GM23338 (cell line): ENCODE results near the gene ASIC5.

Experiments used
- CREB1 ChIP-seq: fragments of 250-450 bp; sonication (Bioruptor Pico); IDR thresholded peaks from 2 replicates; pipeline ENCODE4 v1.5.0; 2020; ENCODE audit warnings: low read depth, mild to moderate bottlenecking, moderate library complexity
- EZH2 ChIP-seq: fragments of 200-600 bp; sonication (generic); IDR thresholded peaks from one replicate; pipeline ENCODE4 v1.8.0; 2017; ENCODE audit warnings: antibody characterized with exemption, mild to moderate bottlenecking, low read depth; ENCODE audit not compliant: unreplicated experiment
- EZH2phosphoT487 ChIP-seq: fragments of 200-600 bp; sonication (generic); IDR thresholded peaks from one replicate; pipeline ENCODE4 v1.8.1; 2018; ENCODE audit warnings: antibody characterized with exemption; ENCODE audit not compliant: unreplicated experiment
- POLR2AphosphoS5 ChIP-seq: IDR thresholded peaks from 2 replicates; pipeline ENCODE4 v1.6.1; 2016; ENCODE audit warnings: antibody characterized with exemption, low read depth
- STAT1 ChIP-seq: IDR thresholded peaks from one replicate; pipeline ENCODE4 v1.6.1; 2016; ENCODE audit warnings: antibody characterized with exemption; ENCODE audit not compliant: unreplicated experiment
- TF ChIP-seq, protein P1 (sequence below), 2 experiments: fragments of 200-600 bp in 1 of 2; sonication (generic) in 1 of 2; conservative IDR thresholded peaks; 2 replicates each; pipeline versions ENCODE4 v1.5.1 to v1.6.1; 2016 to 2017; ENCODE audit warnings: antibody characterized with exemption in 2 of 2, low read depth in 2 of 2, mild to moderate bottlenecking in 2 of 2, moderate library complexity in 1 of 2
- TF ChIP-seq, protein P2 (sequence below): IDR thresholded peaks from one replicate; pipeline ENCODE4 v1.6.1; 2018; ENCODE audit warnings: antibody characterized with exemption; ENCODE audit not compliant: unreplicated experiment

DNA sequence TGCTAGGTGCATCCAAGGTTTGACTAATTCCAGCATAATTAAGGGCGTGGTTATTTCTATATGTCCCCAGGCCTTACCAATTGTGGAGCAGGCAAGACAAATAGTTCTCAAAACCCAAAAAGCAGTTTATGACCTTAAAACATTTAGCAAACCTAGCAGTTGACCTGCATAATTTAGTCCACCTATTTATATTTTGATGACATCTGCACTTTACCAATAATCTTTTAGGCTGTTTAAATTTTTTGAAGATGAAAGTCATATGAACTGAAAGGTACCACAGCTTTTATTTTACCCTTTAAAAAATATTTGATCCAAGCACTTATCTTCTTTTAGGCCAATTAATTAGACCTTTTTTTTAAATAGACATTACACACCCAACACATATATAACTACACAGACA lies 9.8 kb upstream of the ASIC5 start:
- TF ChIP-seq, protein P1, sequence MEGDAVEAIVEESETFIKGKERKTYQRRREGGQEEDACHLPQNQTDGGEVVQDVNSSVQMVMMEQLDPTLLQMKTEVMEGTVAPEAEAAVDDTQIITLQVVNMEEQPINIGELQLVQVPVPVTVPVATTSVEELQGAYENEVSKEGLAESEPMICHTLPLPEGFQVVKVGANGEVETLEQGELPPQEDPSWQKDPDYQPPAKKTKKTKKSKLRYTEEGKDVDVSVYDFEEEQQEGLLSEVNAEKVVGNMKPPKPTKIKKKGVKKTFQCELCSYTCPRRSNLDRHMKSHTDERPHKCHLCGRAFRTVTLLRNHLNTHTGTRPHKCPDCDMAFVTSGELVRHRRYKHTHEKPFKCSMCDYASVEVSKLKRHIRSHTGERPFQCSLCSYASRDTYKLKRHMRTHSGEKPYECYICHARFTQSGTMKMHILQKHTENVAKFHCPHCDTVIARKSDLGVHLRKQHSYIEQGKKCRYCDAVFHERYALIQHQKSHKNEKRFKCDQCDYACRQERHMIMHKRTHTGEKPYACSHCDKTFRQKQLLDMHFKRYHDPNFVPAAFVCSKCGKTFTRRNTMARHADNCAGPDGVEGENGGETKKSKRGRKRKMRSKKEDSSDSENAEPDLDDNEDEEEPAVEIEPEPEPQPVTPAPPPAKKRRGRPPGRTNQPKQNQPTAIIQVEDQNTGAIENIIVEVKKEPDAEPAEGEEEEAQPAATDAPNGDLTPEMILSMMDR (conservative IDR thresholded peaks at IDR 0.05; ENCODE audit: low read depth in 2 of 2): no peak
- TF ChIP-seq CREB1: no peak
- TF ChIP-seq EZH2phosphoT487: no peak
- TF ChIP-seq, protein P2, sequence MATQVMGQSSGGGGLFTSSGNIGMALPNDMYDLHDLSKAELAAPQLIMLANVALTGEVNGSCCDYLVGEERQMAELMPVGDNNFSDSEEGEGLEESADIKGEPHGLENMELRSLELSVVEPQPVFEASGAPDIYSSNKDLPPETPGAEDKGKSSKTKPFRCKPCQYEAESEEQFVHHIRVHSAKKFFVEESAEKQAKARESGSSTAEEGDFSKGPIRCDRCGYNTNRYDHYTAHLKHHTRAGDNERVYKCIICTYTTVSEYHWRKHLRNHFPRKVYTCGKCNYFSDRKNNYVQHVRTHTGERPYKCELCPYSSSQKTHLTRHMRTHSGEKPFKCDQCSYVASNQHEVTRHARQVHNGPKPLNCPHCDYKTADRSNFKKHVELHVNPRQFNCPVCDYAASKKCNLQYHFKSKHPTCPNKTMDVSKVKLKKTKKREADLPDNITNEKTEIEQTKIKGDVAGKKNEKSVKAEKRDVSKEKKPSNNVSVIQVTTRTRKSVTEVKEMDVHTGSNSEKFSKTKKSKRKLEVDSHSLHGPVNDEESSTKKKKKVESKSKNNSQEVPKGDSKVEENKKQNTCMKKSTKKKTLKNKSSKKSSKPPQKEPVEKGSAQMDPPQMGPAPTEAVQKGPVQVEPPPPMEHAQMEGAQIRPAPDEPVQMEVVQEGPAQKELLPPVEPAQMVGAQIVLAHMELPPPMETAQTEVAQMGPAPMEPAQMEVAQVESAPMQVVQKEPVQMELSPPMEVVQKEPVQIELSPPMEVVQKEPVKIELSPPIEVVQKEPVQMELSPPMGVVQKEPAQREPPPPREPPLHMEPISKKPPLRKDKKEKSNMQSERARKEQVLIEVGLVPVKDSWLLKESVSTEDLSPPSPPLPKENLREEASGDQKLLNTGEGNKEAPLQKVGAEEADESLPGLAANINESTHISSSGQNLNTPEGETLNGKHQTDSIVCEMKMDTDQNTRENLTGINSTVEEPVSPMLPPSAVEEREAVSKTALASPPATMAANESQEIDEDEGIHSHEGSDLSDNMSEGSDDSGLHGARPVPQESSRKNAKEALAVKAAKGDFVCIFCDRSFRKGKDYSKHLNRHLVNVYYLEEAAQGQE: no peak
- TF ChIP-seq STAT1: no peak
- no peak for TF ChIP-seq EZH2
- no peak for TF ChIP-seq POLR2AphosphoS5
